Smooth muscle cell (in vitro differentiated cells): ENCODE data around the gene REL. TPM values are rescaled to one million over a fixed set of nuclear protein-coding genes. Genes with fewer than 3 reads are reported as not detected.

Source experiments
- DNase-seq: peaks from one replicate; lab custom pipeline; 2025; ENCODE audit not compliant: unreplicated experiment; lab: John Stamatoyannopoulos, UW
- H2AFZ ChIP-seq: fragments of 200-600 bp; sonication (generic); 2 replicates; pipeline ENCODE4 v1.6.0; 2016; ENCODE audit warnings: antibody characterized with exemption, low read depth, mild to moderate bottlenecking
- H3F3A ChIP-seq: fragments of 200-600 bp; sonication (generic); 2 replicates; pipeline ENCODE4 v1.6.0; 2017; ENCODE audit warnings: antibody characterized with exemption, low read depth
- H3K27ac ChIP-seq: fragments of 200-600 bp; sonication (generic); 2 replicates; pipeline ENCODE4 v1.5.1; 2016; ENCODE audit warnings: low read depth, mild to moderate bottlenecking
- H3K27me3 ChIP-seq: fragments of 200-600 bp; sonication (generic); 2 replicates; pipeline ENCODE4 v1.6.1; 2016; ENCODE audit warnings: low read depth, mild to moderate bottlenecking
- H3K36me3 ChIP-seq: fragments of 200-600 bp; sonication (generic); 2 replicates; pipeline ENCODE4 v1.5.1; 2016; ENCODE audit warnings: low read depth
- H3K4me1 ChIP-seq: fragments of 200-600 bp; sonication (generic); 2 replicates; pipeline ENCODE4 v1.5.1; 2016; ENCODE audit warnings: low read depth
- H3K4me2 ChIP-seq: fragments of 200-600 bp; sonication (generic); 2 replicates; pipeline ENCODE4 v1.6.0; 2016; ENCODE audit warnings: mild to moderate bottlenecking
- H3K4me3 ChIP-seq: fragments of 200-600 bp; sonication (generic); 2 replicates; pipeline ENCODE4 v1.5.1; 2016; ENCODE audit warnings: mild to moderate bottlenecking
- H3K79me2 ChIP-seq: fragments of 200-600 bp; sonication (generic); 2 replicates; pipeline ENCODE4 v1.6.0; 2016; ENCODE audit warnings: low read depth, mild to moderate bottlenecking
- H3K9ac ChIP-seq: fragments of 200-600 bp; sonication (generic); 2 replicates; pipeline ENCODE4 v1.6.0; 2016; ENCODE audit warnings: low read depth
- H3K9me3 ChIP-seq: fragments of 200-600 bp; sonication (generic); replicated peaks from 2 replicates; pipeline ENCODE4 v1.5.1; 2016; ENCODE audit warnings: low read depth
- H4K20me1 ChIP-seq: fragments of 200-600 bp; sonication (generic); 2 replicates; pipeline ENCODE4 v1.6.0; 2016; ENCODE audit warnings: low read depth
- WGBS: methylation state at CpG from one replicate; pipeline ENCODE4 v1.1.7; 2016; ENCODE audit warnings: low lambda C conversion rate; 5-methylcytosine and 5-hydroxymethylcytosine counted together
- polyA plus RNA-seq: library from polyadenylated mRNA; unstranded; fragments of >200 nt; fragmentation: Nextera tagmentation; extraction: Ambion mirVana; gene quantifications from 2 replicates; pipeline ENCODE4 v1.2.1, GENCODE V29; 2016
- total RNA-seq: library from RNA; depleted of rRNA; stranded (reverse); fragments of >200 nt; gene quantifications from 2 replicates; pipeline ENCODE4 v1.2.3, GENCODE V29; 2014
- TF ChIP-seq, protein P1 (sequence below): fragments of 200-600 bp; sonication (generic); IDR thresholded peaks from 2 replicates; pipeline ENCODE4 v1.5.1; 2017; ENCODE audit warnings: borderline replicate concordance, mild to moderate bottlenecking, antibody characterized with exemption; ENCODE audit not compliant: insufficient read depth, poor library complexity, severe bottlenecking

REL gene
- total RNA-seq (10.5 and 15.3 TPM in 2 replicates), polyA plus RNA-seq (2.3 and 4.8 TPM in 2 replicates)

DNA sequence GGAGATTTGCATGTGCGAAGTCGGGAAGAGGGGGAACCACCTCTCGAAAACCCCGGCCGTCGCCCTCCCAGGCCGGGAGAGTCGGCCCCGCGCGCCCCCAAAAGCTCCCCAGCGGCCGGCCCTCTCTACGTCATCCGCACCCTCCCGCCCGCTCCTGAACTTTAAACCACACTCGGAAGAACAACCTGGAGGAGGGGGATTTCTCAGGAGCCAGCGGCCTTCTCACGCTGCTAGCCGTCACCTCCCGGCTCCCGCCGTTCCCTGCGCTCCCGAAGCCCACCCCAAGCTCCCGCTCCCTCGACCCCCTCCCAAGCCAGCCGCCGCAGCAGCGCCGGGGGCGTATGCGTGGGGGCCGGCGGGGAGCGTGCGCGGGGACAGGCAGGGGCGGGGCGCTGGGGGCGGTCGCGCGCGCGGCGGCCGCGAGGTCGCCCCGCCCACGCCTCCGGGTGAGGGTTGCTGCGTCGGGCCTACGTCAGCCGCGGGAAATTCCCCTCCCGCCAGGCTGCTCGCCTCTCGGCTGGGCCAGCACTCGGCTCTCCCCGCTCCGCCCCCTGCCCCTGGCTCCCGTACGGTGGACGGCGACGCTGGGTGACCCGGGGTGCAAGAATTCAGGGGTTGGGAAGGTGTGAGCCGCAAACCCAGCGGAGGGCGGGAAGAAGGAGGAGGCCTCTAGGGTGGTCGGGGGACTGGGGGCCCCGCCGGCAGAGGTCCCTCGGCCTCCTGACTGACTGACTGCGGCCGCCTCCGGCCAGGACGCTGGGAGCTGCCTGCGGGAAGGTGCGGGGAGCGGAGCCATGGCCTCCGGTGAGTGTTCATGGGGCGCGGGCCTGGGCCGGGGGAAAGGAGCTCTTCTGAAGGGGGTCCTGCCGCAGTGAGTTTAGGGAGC is at the start of gene REL:
REL (plus strand) TSS at position 528 of the 886 bp plus-strand sequence; CDS start at position 795, 267 bp downstream.
- 2% methylated on average over 39 of the region's 90 CpGs for WGBS
- peak within 1 kb of the TSS; percentile 93 for H3K4me2 ChIP-seq
- TF ChIP-seq, protein P1, sequence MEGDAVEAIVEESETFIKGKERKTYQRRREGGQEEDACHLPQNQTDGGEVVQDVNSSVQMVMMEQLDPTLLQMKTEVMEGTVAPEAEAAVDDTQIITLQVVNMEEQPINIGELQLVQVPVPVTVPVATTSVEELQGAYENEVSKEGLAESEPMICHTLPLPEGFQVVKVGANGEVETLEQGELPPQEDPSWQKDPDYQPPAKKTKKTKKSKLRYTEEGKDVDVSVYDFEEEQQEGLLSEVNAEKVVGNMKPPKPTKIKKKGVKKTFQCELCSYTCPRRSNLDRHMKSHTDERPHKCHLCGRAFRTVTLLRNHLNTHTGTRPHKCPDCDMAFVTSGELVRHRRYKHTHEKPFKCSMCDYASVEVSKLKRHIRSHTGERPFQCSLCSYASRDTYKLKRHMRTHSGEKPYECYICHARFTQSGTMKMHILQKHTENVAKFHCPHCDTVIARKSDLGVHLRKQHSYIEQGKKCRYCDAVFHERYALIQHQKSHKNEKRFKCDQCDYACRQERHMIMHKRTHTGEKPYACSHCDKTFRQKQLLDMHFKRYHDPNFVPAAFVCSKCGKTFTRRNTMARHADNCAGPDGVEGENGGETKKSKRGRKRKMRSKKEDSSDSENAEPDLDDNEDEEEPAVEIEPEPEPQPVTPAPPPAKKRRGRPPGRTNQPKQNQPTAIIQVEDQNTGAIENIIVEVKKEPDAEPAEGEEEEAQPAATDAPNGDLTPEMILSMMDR = no peak
- H3K4me1 ChIP-seq = peaks cover 17% of the 10 kb centered on the region
- peak within 1 kb of the TSS; percentile 99 for H3K9ac ChIP-seq
- H3K9me3 ChIP-seq = no peaks in the 10 kb centered on the region
- H3F3A ChIP-seq = no peaks in the 10 kb centered on the region
- H2AFZ ChIP-seq = peak within 1 kb of the TSS; percentile 87
- peak within 1 kb of the TSS; percentile 76 for H3K4me3 ChIP-seq
- DNase-seq = peak; percentile 94
- H4K20me1 ChIP-seq = peaks cover 24% of the 10 kb centered on the region
- peaks cover 38% of the 10 kb centered on the region for H3K79me2 ChIP-seq
- H3K27me3 ChIP-seq = no peaks in the 10 kb centered on the region
- peak within 1 kb of the TSS; percentile 99 for H3K27ac ChIP-seq
- no peaks in the 10 kb centered on the region for H3K36me3 ChIP-seq

- Histone ChIP-seq H3K79me2 (no peaks in the 10 kb centered on the region), H3K27me3 (no peaks in the 10 kb centered on the region), H3K4me2 (no peak overlapping the region), H4K20me1 (no peaks in the 10 kb centered on the region), H3K9me3 (no peaks in the 10 kb centered on the region), H2AFZ (no peak overlapping the region), H3K4me3 (no peak overlapping the region), H3K27ac (no peak overlapping the region), H3K4me1 (no peaks in the 10 kb centered on the region), H3K9ac (no peak overlapping the region), H3K36me3 (no peaks in the 10 kb centered on the region), H3F3A (no peaks in the 10 kb centered on the region)
- TF ChIP-seq, protein P1 = no peak
- no peak for DNase-seq
Measured at GRCh38 chr2:60831921-60832320, 49.5 kb upstream of the REL start.

DNA sequence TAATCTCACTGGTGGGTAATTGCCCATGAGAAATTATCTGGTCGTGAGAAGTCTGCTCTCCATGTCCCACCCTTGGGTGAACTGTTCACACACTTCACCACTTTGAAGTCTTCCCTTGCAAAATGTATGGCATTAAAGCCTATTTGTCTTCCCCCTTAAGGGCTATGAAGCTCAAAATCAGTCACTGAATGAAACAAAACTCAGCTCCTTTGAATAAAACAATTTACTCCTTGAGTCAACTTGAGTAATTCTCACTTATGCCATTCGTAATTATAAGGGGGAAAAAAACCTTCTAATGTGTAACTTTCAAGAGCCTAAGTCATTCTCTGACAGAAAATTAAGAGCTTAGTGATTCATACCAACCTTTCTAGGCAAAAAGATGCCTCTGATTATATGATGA is 48.8 kb upstream of the REL start:
- H2AFZ ChIP-seq = no peak overlapping the region
- no peaks in the 10 kb centered on the region for H3K79me2 ChIP-seq
- H3F3A ChIP-seq = no peaks in the 10 kb centered on the region
- H3K27me3 ChIP-seq = no peaks in the 10 kb centered on the region
- TF ChIP-seq, protein P1 = no peak
- no peak overlapping the region for H3K4me2 ChIP-seq
- no peaks in the 10 kb centered on the region for H3K9me3 ChIP-seq
- no peaks in the 10 kb centered on the region for H3K36me3 ChIP-seq
- no peaks in the 10 kb centered on the region for H3K4me1 ChIP-seq
- no peak overlapping the region for H3K4me3 ChIP-seq
- DNase-seq = no peak
- no peak overlapping the region for H3K9ac ChIP-seq
- WGBS = 56% methylated on average over 2 of the region's 2 CpGs
- no peaks in the 10 kb centered on the region for H4K20me1 ChIP-seq
- no peak overlapping the region for H3K27ac ChIP-seq
